ENCODE measurements around the gene HOXC5.
"Not testable (repeated sequence)": the region's sequence is repeated elsewhere in the genome, so short reads cannot be mapped to it uniquely, and the experiment has no call there.

HOXC5 gene

GRCh38 chr12:54081053-54081514 is 48.2 kb downstream of the HOXC5 start:
- peak overlapping the region; percentile 83 for H3K4me3 Mint-ChIP-seq
- peaks cover 27% of the 10 kb centered on the region for H3K4me1 Mint-ChIP-seq (ENCODE audit: low read depth)
- H3K27me3 Mint-ChIP-seq; H3K9me3 Mint-ChIP-seq; H3K36me3 Mint-ChIP-seq (ENCODE audit: low read depth): not testable (repeated sequence)
- H3K27ac Mint-ChIP-seq = peak overlapping the region; percentile 90

DNA sequence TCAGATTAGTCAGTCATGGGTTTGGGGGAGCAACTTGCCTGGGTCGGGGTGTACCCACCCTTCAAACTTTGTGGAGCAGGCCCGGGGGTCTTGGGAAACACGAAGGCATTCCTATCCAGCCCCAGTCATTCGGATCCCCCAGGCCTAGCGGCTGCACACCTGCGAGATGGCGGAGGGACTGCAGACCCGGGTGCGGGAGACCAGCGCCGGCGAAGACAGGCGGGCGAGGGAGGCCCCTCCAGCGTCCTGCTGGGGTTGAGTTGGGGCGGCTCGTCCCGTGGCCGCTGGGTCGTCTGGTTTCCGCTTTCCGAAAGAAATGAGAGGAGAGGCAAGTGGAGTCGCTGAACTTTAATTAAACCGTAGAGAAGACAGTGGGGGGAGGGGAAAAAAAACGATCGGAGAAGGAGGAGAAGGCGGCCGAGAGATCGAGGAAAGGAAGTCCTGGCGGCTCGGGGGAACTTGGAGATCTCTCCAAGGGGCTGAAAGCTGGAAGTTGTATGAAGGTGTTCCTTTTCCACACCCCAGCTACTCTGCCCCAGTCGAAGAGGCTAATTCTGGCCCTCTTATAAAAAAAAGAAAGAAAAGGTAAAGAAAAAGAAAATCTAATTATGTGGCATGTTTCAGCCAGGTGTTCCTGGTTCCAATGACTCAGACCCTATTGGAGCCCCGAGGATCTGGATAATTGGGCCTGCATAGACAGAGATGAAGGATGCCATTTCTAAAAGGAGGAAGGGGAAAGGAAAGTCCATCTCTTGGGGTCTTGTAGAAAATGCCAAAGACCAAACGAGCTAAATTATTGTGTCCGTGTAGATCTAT is 48.9 kb downstream of the HOXC5 start:
- H3K9me3 Mint-ChIP-seq; H3K27me3 Mint-ChIP-seq; H3K36me3 Mint-ChIP-seq (ENCODE audit: low read depth): not testable (repeated sequence)
- Mint-ChIP-seq H3K4me3 (peak overlapping the region; percentile 83), H3K4me1 (ENCODE audit: low read depth) (peaks cover 27% of the 10 kb centered on the region), H3K27ac (peak overlapping the region; percentile 90)

DNA sequence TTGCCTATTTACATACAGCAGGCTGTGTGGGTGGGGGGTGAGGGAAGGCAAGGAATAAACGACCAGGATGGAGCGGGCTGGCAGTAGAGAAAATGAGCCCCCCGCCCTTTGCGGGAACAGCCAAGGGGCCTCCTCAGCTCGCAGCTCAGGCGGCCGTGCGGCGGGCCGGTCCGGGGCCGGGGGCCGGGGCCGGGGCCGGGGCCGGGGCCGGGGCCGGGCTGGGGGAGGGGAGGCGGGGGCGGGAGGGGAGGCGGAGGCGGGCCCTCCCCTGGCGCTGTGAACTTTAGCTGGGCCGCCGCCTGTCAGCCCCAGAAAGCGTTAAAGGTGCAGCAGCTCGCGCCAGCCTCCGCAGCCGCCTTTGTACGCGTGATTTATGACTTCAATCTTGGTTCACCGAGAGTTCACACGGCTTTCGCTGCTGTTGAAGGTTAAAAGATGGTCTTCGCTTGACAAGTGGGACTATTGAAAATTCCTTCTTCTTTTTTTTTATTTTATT is 49.6 kb downstream of the HOXC5 start:
- Mint-ChIP-seq H3K4me1 (ENCODE audit: low read depth) (peaks cover 27% of the 10 kb centered on the region), H3K27me3 (no peaks in the 10 kb centered on the region), H3K36me3 (ENCODE audit: low read depth) (no peaks in the 10 kb centered on the region), H3K4me3 (peak overlapping the region; percentile 83), H3K27ac (peak overlapping the region; percentile 90), H3K9me3 (no peaks in the 10 kb centered on the region)

Measured in stimulated activated naive CD8-positive, alpha-beta T cell treated with anti-CD3 and anti-CD28 coated beads, Interleukin-15, Interleukin-2, amounts not matched to agents 100 ng/mL and 50 ng/mL, for 24 hours (primary cell).